ENCODE measurements around the gene CHN2. TPM values are rescaled to one million over a fixed set of nuclear protein-coding genes. Genes with fewer than 3 reads are reported as not detected.

Gene CHN2
- total RNA-seq, 4 donors from 2014 or later: 7.6 to 15.3 (median 10.0) TPM

DNA sequence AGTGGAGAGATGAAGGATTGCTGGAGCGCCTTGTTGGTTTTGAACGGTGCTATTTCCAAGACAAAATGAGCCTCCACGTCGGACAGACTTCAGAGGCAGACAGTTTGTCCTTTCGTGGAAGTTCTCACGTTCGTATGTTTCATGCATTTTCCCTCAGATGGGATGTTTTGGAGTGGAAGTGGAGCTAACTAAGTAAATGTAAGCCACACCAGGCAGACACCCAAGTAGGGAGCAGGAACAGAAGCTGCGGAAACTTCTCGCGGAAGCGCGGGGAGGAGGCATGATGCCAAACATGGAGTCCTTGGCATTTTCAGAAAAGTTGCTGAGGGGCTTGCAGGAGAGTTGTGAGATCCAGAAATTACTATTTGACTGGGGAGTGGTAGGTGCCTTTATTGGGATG lies 223.5 kb downstream of the CHN2 start:
- H3K4me1 ChIP-seq: no peaks in the 10 kb centered on the region
- H3K9me3 ChIP-seq: no peaks in the 10 kb centered on the region
- TF ChIP-seq POLR2A (IDR thresholded peaks at IDR 0.05) (no peak), EP300 (IDR thresholded peaks at IDR 0.05) (no peak), POLR2AphosphoS5 (IDR thresholded peaks at IDR 0.05) (no peak)
- TF ChIP-seq, protein P1, sequence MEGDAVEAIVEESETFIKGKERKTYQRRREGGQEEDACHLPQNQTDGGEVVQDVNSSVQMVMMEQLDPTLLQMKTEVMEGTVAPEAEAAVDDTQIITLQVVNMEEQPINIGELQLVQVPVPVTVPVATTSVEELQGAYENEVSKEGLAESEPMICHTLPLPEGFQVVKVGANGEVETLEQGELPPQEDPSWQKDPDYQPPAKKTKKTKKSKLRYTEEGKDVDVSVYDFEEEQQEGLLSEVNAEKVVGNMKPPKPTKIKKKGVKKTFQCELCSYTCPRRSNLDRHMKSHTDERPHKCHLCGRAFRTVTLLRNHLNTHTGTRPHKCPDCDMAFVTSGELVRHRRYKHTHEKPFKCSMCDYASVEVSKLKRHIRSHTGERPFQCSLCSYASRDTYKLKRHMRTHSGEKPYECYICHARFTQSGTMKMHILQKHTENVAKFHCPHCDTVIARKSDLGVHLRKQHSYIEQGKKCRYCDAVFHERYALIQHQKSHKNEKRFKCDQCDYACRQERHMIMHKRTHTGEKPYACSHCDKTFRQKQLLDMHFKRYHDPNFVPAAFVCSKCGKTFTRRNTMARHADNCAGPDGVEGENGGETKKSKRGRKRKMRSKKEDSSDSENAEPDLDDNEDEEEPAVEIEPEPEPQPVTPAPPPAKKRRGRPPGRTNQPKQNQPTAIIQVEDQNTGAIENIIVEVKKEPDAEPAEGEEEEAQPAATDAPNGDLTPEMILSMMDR (IDR thresholded peaks at IDR 0.05): no peak
- no peak overlapping the region for H3K27ac ChIP-seq
- no peak overlapping the region for H3K4me3 ChIP-seq
- no peak for ATAC-seq
- H3K27me3 ChIP-seq: no peaks in the 10 kb centered on the region
- 97 to 99% methylated on average over 12 of the region's 12 CpGs for WGBS, 2 donors (ENCODE audit: low coverage in 1 of 2)
- H3K36me3 ChIP-seq: no peaks in the 10 kb centered on the region

DNA sequence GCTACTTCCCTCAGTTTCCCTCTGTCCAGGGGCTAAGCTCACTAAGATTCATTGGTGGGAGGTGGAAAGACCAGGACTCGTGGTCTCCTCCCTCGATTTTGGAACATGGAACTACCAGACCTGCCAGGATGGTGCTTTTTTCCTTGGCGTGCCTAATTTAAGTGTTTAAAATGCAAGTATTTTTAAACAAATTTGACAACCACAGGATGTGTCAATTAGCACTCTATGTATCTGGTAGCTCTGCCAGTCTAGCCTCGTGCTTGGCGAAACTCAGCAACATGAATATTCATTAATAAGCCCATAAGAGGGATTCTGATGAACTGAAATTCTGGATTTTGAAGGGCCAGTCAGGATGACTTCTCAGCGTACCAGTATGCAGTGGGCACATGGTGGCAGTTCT lies 224.1 kb downstream of the CHN2 start:
- H3K36me3 ChIP-seq: no peaks in the 10 kb centered on the region
- no peaks in the 10 kb centered on the region for H3K4me1 ChIP-seq
- no peak for ATAC-seq
- no peaks in the 10 kb centered on the region for H3K27me3 ChIP-seq
- H3K4me3 ChIP-seq: no peak overlapping the region
- 73 to 100% methylated on average over 3 to 4 of the region's 6 CpGs for WGBS, 2 donors (ENCODE audit: low coverage in 1 of 2)
- TF ChIP-seq, protein P1 (IDR thresholded peaks at IDR 0.05): no peak
- no peak for TF ChIP-seq POLR2A (IDR thresholded peaks at IDR 0.05)
- no peak for TF ChIP-seq POLR2AphosphoS5 (IDR thresholded peaks at IDR 0.05)
- no peak for TF ChIP-seq EP300 (IDR thresholded peaks at IDR 0.05)
- H3K27ac ChIP-seq: no peak overlapping the region
- no peaks in the 10 kb centered on the region for H3K9me3 ChIP-seq

DNA sequence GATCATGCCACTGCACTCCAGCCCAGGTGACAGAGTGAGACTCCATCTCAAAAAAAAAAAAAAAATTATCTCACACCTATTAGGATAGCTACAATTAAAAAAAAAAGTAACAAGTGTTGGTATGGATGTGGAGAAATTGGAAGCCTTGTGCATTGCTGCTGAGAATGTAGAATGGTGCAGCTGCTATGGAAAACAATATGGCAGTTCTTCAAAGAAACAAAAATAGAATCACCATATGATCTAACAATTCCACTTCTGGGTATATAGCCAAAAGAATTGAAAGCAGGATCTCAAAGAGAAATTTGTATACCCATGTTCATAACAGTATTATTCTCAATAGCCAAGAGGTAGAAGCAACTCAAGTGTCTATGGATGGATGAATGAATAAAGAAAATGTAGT lies 225.4 kb downstream of the CHN2 start:
- Histone ChIP-seq H3K4me1 (no peaks in the 10 kb centered on the region), H3K27me3 (no peaks in the 10 kb centered on the region), H3K36me3 (no peaks in the 10 kb centered on the region), H3K9me3 (no peaks in the 10 kb centered on the region), H3K27ac (no peak overlapping the region), H3K4me3 (no peak overlapping the region)
- TF ChIP-seq POLR2AphosphoS5 (IDR thresholded peaks at IDR 0.05) (no peak), EP300 (IDR thresholded peaks at IDR 0.05) (no peak)
- ATAC-seq: no peak

DNA sequence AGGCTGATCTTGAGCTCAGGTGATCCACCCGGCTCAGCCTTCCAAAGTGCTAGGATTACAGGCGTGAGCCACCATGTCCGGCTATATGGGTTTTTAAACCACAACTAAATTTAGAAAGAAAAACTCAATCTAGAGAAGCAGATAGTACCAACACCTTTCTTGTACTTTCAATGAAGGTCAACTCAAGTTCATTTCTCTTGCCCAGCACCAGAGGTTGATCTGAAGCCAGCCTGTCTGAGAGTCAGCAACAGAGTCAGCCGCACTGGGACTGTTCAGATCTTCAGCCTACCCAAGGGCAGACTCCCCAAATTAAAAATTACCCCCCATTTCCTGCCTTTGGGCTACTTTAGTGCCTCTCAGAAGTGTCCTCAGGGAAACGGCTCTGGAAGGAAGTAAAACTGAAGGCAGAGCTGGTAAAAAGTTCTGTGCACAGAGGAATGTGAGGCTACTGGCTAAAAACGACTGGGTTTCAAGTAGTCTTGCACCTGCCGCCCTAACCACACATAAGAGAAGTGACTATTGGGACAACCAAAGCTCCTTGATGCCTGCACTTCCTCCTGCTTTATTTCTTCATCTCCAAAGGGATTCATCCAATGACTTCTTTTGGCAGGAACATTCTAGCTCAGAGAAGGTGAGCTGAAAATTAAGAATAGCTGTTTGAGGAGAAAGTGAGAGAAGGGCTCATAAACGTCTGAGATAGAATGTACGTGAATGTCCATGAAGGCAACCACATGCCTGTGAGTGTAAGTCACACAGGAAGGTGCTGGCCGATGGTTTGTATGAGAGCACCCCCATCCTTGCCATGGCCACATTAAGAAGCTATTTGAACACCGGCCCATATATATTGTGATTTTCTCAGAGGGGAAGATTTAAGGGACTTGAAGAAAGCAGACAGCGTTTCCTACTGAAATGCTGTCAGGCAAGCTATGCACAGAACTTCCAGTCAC lies 226.7 kb downstream of the CHN2 start:
- WGBS, 2 donors (ENCODE audit: low coverage in 1 of 2): 82 to 83% methylated on average over 7 to 10 of the region's 12 CpGs
- H3K9me3 ChIP-seq: no peaks in the 10 kb centered on the region
- TF ChIP-seq EP300 (IDR thresholded peaks at IDR 0.05) (no peak), POLR2AphosphoS5 (IDR thresholded peaks at IDR 0.05) (no peak), POLR2A (IDR thresholded peaks at IDR 0.05) (no peak)
- TF ChIP-seq, protein P1 (IDR thresholded peaks at IDR 0.05): no peak
- H3K27ac ChIP-seq: no peak overlapping the region
- ATAC-seq: no peak
- no peaks in the 10 kb centered on the region for H3K4me1 ChIP-seq
- no peaks in the 10 kb centered on the region for H3K36me3 ChIP-seq
- no peaks in the 10 kb centered on the region for H3K27me3 ChIP-seq
- H3K4me3 ChIP-seq: no peak overlapping the region

DNA sequence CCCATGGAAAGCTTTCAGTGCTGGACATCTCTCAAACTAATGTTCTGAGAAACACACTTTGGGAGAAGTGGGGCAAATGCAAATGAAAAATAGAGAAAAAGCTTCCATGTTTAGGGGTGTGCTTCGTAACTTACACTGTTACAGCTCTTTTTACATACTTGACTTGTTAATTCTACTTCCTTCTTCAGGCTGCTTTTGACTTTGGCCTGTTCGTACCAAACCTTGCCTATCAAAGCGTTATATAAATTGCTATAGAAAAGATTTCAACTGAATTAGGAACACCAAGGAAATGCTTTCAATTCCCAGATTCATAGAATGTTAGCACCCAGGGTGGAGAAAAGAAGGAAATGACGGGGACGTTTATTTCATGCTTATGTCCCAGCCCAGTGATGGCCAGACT lies 228.3 kb downstream of the CHN2 start:
- 79 to 87% methylated on average over 5 of the region's 5 CpGs for WGBS, 2 donors (ENCODE audit: low coverage in 1 of 2)
- TF ChIP-seq EP300 (IDR thresholded peaks at IDR 0.05) (no peak), POLR2A (IDR thresholded peaks at IDR 0.05) (no peak), POLR2AphosphoS5 (IDR thresholded peaks at IDR 0.05) (no peak)
- TF ChIP-seq, protein P1 (IDR thresholded peaks at IDR 0.05): no peak
- no peaks in the 10 kb centered on the region for H3K36me3 ChIP-seq
- ATAC-seq: no peak
- no peak overlapping the region for H3K27ac ChIP-seq
- H3K9me3 ChIP-seq: no peaks in the 10 kb centered on the region
- H3K4me1 ChIP-seq: no peaks in the 10 kb centered on the region
- no peaks in the 10 kb centered on the region for H3K27me3 ChIP-seq
- H3K4me3 ChIP-seq: no peak overlapping the region
